ENCODE data around the gene PSTPIP1.

PSTPIP1 gene

DNA sequence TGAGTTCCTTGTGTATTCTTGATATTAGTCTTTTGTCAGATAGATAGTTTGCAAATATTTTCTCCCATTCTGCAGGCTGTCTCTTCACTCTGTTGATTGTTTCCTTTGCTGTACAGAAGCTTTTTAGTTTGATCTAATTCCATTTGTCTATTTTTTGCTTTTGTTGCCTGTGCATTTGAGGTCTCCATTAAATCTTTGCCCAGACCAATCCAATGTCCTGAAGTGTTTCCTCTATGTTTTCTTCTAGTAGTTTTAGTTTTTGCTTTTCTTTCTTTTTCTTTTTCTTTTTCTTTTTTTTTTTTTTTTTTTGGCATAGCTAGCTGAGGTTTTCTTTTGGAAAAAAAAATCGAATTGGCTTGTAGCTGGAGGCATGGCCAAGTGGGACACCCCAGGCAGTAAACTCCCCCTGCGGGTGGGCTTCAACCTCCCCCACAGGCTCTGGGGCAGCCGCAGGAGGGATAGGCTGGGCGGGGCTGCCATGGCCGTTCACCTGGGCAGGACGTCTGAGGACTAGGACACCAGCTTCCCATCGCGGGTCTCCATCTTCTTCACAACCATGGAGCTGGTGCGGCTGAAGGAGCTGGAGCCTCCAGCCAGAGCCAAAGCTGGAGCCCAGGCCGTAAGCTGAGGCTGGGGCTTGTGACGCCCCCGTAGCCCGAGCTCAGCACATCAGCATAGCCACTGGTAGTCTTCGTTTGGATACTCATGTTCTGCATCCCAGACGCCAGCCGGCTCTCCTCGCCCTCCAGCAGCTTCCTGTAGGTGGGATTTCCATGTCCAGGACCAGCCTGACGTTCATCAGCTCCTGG lies 16.2 kb upstream of the PSTPIP1 start:
- no peak for DNase-seq (ENCODE audit: low read depth, low spot score)

GRCh38 chr15:76979331-76979925 lies 15.5 kb upstream of the PSTPIP1 start:
- no peak for DNase-seq (ENCODE audit: low read depth, low spot score)

DNA sequence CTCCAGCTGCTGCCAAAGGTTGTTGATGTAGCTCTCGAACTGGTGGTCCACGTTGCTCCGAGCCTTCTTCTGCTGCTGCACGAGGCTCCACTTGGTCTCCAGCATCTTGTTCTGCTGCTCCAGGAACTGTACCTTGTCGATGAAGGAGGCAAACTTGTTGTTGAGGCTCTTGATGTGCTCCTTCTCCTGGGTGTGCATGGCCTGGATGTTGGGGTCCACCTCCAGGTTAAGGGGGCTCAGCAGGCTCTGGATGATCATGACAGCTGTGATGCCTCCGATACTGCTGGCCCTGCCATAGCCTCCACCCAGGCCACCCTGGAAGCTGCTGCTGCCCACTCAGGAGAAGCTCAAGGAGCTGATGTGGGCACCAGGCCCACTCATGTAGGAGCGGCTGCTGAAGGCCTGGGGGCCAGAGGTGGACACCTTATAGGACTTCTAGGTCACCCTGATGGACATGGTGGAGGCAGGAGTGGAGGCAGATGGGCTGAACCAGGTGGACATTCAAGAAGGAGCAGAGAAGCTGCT lies 14.9 kb upstream of the PSTPIP1 start:
- DNase-seq (ENCODE audit: low read depth, low spot score), result no peak

- no peak for DNase-seq (ENCODE audit: low read depth, low spot score)
Observed at GRCh38 chr15:76982356-76982755, 12.6 kb upstream of the PSTPIP1 start.

DNA sequence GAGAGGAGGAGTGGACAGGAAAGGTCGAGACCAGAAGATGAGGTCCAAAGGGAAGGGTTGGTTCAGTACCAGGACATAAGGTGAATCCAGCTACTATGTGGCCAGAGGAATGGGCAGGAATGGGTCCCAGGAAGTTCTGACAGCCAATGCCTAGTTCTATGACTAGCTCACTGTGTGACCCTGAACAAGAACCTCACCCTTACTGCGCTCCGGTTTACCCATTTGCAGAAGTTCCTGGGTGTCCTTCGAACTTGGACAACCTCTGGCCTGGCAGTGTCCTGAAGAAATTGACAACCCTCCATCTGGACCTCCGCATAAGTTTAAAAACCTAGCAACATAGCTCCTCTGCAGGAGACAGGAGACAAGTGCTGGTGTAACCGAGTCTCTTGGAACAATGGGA lies 12.2 kb upstream of the PSTPIP1 start:
- no peak for DNase-seq (ENCODE audit: low read depth, low spot score)

DNA sequence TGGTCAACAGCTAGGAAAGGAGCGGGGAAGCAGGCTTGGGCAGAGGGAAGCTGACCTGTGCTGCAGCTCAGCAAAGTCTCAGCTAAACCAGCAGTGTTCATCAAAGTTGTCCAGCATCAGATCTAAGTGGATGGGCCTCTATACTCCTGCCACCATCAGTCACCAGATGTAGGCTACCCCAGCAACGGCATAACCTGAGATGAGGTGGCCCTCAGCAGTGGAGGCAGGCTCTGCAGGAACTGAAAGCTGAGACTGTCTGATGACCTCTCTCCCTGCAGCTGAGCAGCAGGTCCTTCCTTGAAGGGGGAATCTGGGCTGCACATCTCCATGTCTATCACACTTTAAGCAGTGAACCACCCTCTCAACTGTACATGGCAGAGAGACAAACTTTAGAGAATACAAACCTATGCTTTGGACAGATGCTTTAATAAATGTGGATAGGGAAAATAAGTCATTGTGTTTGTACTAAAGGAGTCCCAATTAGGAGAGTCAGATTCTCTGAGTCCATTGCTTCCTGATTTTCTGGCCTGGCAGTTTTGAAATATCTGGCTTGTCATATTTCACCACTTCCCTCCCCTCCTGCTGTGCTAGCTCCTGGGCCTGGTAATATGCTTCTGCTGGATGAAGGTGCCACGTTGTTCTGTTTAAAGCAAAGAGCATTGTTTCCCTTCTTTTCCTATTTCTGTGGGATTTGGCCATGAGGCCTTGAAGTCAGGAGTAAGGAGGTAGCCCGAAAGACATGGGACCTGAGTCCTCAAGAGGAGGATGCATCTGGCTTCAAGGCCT lies 11.1 kb upstream of the PSTPIP1 start:
- no peak for DNase-seq (ENCODE audit: low read depth, low spot score)

- DNase-seq (ENCODE audit: low read depth, low spot score), result no peak
Observed at GRCh38 chr15:76986743-76987142, 8.2 kb upstream of the PSTPIP1 start.

DNA sequence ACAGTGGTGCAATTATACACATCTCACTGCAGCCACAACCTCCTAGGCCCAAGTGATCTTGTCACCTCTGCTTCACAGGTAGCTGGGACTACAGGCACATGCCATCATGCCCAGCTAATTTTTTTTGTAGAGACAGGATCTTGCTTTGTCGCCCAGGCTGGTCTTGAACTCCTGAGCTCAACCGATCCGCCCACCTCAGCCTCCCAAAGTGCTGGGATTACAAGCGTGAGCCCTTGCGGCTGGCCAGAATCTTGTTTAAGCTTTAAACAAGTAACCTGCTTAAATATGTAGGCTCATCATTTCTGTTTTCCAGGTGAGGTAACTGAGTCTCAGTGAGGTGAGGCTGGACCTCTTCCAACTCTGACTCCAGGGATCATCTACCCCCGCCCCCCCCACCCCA lies 7.7 kb upstream of the PSTPIP1 start:
- no peak for DNase-seq (ENCODE audit: low read depth, low spot score)

DNA sequence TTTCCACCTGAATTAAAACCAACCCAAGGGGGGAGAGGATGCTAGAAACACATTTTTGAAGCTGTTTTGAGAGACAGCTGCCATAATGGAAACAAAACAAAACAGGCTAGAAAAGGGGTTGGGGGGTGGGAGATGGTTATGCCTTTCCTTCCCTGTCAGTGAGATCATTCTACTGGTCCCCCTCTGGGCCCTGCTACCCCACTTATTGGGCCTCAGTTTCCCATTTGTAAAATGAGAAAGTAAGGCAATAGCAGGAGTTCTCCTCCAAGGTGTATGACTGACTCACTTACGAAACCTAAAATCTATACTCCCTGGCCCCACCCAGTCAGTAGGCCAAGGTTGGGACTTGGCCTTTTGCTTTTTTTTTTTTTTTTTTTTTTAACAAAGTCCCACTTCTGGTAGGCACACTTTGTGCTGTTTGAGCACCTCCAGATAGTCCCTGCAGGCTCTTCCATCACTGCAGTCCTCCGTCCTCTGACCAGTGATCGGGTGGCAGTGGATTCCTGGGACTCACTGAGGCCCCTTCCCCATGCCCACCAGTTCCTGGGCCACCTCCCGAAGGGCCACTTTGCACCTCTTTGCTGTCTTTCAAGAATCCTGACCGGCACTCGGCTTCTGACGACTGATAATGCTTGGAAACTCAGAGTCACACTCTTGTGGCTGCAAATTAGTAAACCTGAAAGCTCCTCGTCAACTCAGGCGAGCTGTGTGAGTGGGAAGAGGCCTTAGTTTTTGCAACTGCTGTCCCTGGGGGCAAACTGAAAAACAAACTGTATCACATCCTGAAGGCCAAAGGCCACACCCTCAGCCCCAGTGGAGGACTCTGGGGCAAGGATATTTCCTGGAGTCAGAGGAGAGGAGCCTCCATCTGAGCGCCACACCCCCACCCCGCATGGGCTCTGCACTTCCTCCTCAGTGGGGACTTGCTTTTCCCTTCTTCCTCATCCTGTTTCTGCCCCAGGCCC lies 6.7 kb upstream of the PSTPIP1 start:
- DNase-seq (ENCODE audit: low read depth, low spot score), result no peak

- DNase-seq (ENCODE audit: low read depth, low spot score), result no peak
Observed at GRCh38 chr15:76988867-76989780, 5.8 kb upstream of the PSTPIP1 start.

GRCh38 chr15:76991048-76991447 lies 3.9 kb upstream of the PSTPIP1 start:
- no peak for DNase-seq (ENCODE audit: low read depth, low spot score)

GRCh38 chr15:76991741-76992645 lies 2.9 kb upstream of the PSTPIP1 start:
- DNase-seq (ENCODE audit: low read depth, low spot score), result no peak

GRCh38 chr15:76993114-76993725 lies 1.7 kb upstream of the PSTPIP1 start:
- DNase-seq (ENCODE audit: low read depth, low spot score), result no peak

- DNase-seq (ENCODE audit: low read depth, low spot score), result no peak
Observed at GRCh38 chr15:76994001-76994400, 925 bp upstream of the PSTPIP1 start.

GRCh38 chr15:76994496-76994895 lies 430 bp upstream of the PSTPIP1 start:
- DNase-seq (ENCODE audit: low read depth, low spot score), result no peak

DNA sequence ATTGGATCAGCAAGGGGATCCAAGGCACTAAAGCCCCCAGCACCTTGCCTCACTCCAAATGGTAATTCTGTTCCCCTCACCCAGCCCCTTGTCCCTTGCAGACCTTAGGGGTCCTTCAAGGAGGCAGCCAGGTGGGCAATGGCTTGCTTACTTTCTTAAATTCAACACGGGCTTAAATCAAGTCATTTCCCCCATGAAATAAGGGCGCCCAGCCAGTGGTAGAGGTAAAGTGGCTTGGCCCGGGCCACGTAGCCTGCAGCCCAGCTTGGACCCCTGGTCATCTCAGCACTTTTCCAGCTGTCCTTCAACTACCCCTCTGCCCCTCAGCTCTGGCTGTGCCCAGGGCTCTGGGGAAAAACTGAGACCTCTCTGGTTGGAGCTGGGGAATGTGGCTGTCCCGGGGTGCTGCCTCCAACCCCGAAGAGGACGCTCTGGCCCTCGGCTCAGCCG lies 1.2 kb downstream of the PSTPIP1 start:
- DNase-seq (ENCODE audit: low read depth, low spot score), result no peak

DNA sequence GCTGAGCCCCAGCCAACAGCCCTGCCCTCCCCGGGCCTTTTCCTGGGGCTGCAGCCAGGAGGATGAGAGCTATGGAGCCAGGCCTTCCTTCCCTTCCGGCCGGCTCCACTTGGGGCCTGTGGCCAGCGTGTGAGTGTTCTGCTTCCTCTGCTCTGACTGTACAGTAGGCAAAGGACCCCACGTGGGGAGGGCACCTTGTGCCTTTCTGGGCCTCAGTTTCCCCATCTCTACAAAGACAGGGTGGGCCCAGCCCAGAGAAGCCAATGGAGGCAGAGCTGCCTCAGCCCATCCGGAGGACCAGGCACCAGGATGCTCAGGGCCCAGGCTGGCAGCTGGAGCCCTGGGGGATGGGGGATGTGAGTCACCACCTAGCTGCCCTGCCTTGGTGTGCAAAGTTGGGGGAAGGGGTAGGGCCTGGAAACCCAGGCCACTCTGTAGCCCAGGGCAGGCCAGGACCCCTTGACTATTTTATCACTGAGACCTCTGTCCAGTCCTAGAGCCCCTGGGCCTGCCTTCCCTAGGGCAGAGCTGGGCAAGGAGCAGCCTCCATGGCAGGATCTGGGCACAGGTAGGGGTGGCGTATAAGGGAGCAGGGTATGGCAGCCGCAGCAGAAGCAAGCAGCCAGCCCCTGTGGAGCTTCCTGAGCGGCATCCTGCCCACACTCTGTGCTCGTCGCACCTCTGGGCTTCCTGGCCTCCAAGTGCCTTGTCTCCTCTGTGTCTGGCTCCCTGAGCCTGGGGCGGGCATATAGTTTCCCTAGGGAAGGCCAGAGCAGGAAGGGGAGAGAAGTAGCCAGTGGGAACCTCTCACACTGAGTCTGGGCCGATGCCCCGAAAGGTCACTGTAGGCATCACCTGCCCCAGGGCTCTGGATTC lies 1.8 kb downstream of the PSTPIP1 start:
- no peak for DNase-seq (ENCODE audit: low read depth, low spot score)
